Uterus (tissue), 4 donors: Measurements from ENCODE around the gene TIAM1. TPM values are rescaled to one million over a fixed set of nuclear protein-coding genes. Genes with fewer than 3 reads are reported as not detected.

Experiments used
- DNase-seq, 2 donors: peaks; one replicate each; pipeline ENCODE4 v3.0.0-alpha.2; 2019 to 2020
- H3K27ac ChIP-seq, 2 donors: fragments of 200-600 bp; sonication (generic); 1 replicate in 1 of 2; 2 replicates in 1 of 2; pipeline ENCODE4 v1.5.1; 2016 to 2018
- H3K27me3 ChIP-seq, 2 donors: fragments of 200-600 bp; sonication (generic); one replicate each; pipeline ENCODE4 v1.5.1; 2018 to 2019; ENCODE audit warnings: control low read depth in 1 of 2
- H3K36me3 ChIP-seq, 2 donors: fragments of 200-600 bp; sonication (generic); one replicate each; pipeline ENCODE4 v1.5.1; 2019; ENCODE audit warnings: control low read depth in 1 of 2
- H3K4me1 ChIP-seq, 2 donors: fragments of 200-600 bp; sonication (generic); one replicate each; pipeline ENCODE4 v1.5.1; 2018 to 2019; ENCODE audit warnings: control low read depth in 1 of 2
- H3K4me3 ChIP-seq, 2 donors: fragments of 200-600 bp; sonication (generic); 1 replicate in 1 of 2; 2 replicates in 1 of 2; pipeline ENCODE4 v1.5.1; 2018 to 2019; ENCODE audit warnings: mild to moderate bottlenecking in 1 of 2
- H3K9me3 ChIP-seq, 2 donors: fragments of 200-600 bp; sonication (generic); one replicate each; pipeline ENCODE4 v1.5.1; 2019; ENCODE audit warnings: control low read depth in 1 of 2
- POLR2A ChIP-seq, 2 donors: fragments of 450-650 bp; IDR thresholded peaks; one replicate each; pipeline ENCODE4 v1.6.1; 2016; ENCODE audit warnings: antibody characterized with exemption in 2 of 2, mild to moderate bottlenecking in 1 of 2, moderate library complexity in 1 of 2
- intact Hi-C: fragments of 100-400 bp; cut with DNase I; formaldehyde crosslinking; loops from one replicate; pipeline ENCODE4 v1.15.1; 2023; ENCODE audit warnings: low total_unique reads
- total RNA-seq, 4 donors: library from RNA; depleted of rRNA in 3 of 4; stranded (reverse); fragments of >200 nt in 3 of 4; gene quantifications; one replicate each; pipeline versions ENCODE4 v1.1.0 to v1.2.4, GENCODE V29; 2014 to 2023
- TF ChIP-seq, protein P1 (sequence below), 4 experiments: fragments of 200-600 bp in 2 of 4; fragments of 450-650 bp in 2 of 4; sonication (generic) in 2 of 4; IDR thresholded peaks; one replicate each; pipeline ENCODE4 v1.5.1; 2016 to 2019; ENCODE audit warnings: antibody characterized with exemption in 4 of 4, mild to moderate bottlenecking in 2 of 4, moderate library complexity in 1 of 4
- donor health status: DM: yes; HTN: yes; CAD: no.

The TIAM1 gene
- total RNA-seq, 4 donors from 2014 or later: 14.4 to 74.9 (median 39.5) TPM

DNA sequence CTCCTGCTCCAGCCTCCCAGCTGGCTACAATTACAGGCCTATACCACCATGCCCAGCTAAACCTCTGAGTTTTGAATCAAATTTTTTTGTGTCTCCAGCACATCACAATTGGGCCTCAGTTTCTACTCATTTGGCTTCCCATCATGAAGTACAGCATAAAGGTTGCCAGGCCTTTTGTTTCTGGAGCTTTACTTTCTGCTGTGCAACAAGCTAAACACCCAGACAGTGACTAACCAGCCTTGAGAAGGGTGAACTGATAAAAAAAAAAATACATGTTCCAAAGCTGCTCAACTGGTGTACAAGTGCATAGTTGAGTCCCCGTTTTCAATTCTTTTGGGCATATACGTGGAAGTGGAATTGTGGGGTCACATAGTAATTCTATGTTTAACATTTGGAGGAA is 25.1 kb downstream of the TIAM1 start:
- intact Hi-C loops: no loop called here
- no peaks in the 10 kb centered on the region for H3K27me3 ChIP-seq
- no peak for DNase-seq
- no peaks in the 10 kb centered on the region for H3K36me3 ChIP-seq
- TF ChIP-seq, protein P1, sequence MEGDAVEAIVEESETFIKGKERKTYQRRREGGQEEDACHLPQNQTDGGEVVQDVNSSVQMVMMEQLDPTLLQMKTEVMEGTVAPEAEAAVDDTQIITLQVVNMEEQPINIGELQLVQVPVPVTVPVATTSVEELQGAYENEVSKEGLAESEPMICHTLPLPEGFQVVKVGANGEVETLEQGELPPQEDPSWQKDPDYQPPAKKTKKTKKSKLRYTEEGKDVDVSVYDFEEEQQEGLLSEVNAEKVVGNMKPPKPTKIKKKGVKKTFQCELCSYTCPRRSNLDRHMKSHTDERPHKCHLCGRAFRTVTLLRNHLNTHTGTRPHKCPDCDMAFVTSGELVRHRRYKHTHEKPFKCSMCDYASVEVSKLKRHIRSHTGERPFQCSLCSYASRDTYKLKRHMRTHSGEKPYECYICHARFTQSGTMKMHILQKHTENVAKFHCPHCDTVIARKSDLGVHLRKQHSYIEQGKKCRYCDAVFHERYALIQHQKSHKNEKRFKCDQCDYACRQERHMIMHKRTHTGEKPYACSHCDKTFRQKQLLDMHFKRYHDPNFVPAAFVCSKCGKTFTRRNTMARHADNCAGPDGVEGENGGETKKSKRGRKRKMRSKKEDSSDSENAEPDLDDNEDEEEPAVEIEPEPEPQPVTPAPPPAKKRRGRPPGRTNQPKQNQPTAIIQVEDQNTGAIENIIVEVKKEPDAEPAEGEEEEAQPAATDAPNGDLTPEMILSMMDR (IDR thresholded peaks at IDR 0.05): no peak
- TF ChIP-seq POLR2A (IDR thresholded peaks at IDR 0.05): no peak
- no peak overlapping the region for H3K27ac ChIP-seq
- H3K9me3 ChIP-seq: no peaks in the 10 kb centered on the region
- H3K4me1 ChIP-seq: no peaks in the 10 kb centered on the region
- H3K4me3 ChIP-seq: no peak overlapping the region

DNA sequence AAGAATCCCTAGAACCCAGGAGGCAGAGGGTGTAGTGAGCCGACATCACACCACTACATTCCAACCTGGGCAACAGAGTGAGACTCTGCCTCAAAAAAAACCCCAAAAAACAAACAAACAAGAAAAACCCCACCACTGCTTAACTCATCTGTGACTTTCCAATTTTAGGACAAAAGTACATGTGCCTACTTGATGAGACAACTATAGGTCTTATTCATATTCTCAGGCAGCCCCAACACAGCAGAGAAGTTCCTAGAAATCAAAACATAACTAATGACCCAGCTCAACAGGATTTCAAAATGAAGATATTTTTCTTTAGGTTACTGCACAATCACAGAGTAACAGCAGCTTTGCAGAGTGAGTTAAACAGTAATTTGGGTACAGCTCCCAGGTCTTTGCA is 26.4 kb downstream of the TIAM1 start:
- Histone ChIP-seq H3K9me3 (no peaks in the 10 kb centered on the region), H3K36me3 (no peaks in the 10 kb centered on the region), H3K4me1 (no peaks in the 10 kb centered on the region), H3K27ac (no peak overlapping the region), H3K4me3 (no peak overlapping the region), H3K27me3 (no peaks in the 10 kb centered on the region)
- no peak for TF ChIP-seq POLR2A (IDR thresholded peaks at IDR 0.05)
- TF ChIP-seq, protein P1 (IDR thresholded peaks at IDR 0.05): no peak
- intact Hi-C loops: no loop called here
- DNase-seq: no peak

DNA sequence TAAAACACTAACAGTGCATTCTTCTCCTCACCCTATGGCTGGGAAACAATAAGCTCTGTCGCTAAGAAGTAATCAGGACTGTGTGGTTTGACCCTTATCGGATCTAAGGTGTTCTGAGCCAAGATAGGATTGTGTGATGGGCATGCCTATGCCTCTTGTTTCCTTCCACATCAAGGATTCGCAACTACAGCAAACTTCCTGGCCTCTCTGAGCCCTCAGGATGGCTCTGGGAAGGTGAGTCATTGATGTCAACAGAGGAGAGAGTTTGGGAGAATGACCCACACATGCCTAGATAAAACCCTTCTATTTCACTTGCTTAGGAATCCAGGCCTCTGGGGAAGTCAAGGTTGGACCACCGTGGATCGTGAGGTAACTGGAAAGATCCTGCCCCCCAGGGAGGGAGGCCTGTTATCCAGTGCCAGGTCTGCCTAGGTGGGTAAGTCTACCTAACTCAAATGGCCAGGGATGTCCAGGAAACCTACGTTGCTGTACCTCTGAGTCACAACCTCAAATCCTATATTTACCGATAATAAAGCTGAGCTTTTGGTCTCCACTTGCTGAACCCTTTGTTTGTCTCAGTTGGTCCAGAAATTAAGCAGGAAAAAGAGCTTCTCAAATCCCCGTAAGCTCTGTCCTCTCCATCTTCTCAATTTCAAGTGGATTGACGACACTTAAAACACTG is 27.4 kb downstream of the TIAM1 start:
- no peaks in the 10 kb centered on the region for H3K36me3 ChIP-seq
- TF ChIP-seq, protein P1 (IDR thresholded peaks at IDR 0.05): no peak
- TF ChIP-seq POLR2A (IDR thresholded peaks at IDR 0.05): no peak
- DNase-seq: no peak
- no peaks in the 10 kb centered on the region for H3K4me1 ChIP-seq
- intact Hi-C loops: no loop called here
- no peak overlapping the region for H3K27ac ChIP-seq
- no peaks in the 10 kb centered on the region for H3K9me3 ChIP-seq
- H3K27me3 ChIP-seq: no peaks in the 10 kb centered on the region
- H3K4me3 ChIP-seq: no peak overlapping the region

DNA sequence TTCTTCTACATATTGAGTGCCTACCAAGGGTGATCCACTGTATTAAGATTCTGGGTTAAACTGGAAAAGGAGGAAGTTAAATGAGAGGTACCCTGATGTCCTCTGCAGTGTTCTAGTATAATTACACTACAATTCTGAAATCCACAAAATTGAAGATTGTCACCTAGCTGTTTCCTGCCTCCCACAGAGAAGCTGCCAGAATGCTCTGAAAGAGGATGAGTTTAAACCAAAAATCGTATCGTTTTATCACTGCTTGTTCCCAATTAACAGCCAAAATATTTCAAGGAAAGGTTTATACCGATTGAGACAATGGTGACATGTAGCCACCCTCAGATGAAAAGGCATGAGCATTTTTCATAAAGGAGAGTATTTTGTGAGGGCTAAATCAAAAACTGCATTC is 28.0 kb downstream of the TIAM1 start:
- Histone ChIP-seq H3K36me3 (no peaks in the 10 kb centered on the region), H3K27ac (no peak overlapping the region)
- TF ChIP-seq, protein P1 (IDR thresholded peaks at IDR 0.05): no peak
- no peak for TF ChIP-seq POLR2A (IDR thresholded peaks at IDR 0.05)

DNA sequence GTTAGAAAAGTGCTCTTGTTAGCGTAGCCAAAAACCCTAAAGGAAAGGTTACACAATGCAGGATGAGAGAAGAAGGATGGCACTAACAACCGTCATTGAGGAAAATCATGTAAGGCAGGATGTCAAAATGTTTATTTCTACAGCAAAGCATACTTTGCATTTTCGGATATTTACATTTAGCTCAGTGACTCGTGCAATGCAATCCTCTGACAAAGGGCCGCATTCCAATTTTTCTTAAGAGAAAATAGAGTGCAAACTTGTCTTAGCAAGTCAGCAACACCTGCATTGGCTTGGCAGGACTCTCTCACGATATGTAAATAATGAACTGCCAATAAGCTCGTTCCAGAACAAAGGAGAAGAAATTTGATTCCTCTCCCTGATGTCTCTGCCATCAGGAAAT is 33.3 kb downstream of the TIAM1 start:
- H3K9me3 ChIP-seq: no peaks in the 10 kb centered on the region
- intact Hi-C loops: no loop called here
- no peak for DNase-seq

More for the DNA sequence above, 28.0 kb downstream of the TIAM1 start:
- DNase-seq: no peak
- H3K4me3 ChIP-seq: no peak overlapping the region
- intact Hi-C loops: no loop called here
- H3K9me3 ChIP-seq: no peaks in the 10 kb centered on the region
- H3K4me1 ChIP-seq: no peaks in the 10 kb centered on the region
- no peaks in the 10 kb centered on the region for H3K27me3 ChIP-seq

More for the DNA sequence above, 33.3 kb downstream of the TIAM1 start:
- TF ChIP-seq, protein P1 (IDR thresholded peaks at IDR 0.05): no peak
- no peak for TF ChIP-seq POLR2A (IDR thresholded peaks at IDR 0.05)
- Histone ChIP-seq H3K27ac (no peak overlapping the region), H3K27me3 (no peaks in the 10 kb centered on the region), H3K4me3 (no peak overlapping the region), H3K36me3 (no peaks in the 10 kb centered on the region), H3K4me1 (no peaks in the 10 kb centered on the region)
